ENCODE results near the gene OTUD3.

DNA sequence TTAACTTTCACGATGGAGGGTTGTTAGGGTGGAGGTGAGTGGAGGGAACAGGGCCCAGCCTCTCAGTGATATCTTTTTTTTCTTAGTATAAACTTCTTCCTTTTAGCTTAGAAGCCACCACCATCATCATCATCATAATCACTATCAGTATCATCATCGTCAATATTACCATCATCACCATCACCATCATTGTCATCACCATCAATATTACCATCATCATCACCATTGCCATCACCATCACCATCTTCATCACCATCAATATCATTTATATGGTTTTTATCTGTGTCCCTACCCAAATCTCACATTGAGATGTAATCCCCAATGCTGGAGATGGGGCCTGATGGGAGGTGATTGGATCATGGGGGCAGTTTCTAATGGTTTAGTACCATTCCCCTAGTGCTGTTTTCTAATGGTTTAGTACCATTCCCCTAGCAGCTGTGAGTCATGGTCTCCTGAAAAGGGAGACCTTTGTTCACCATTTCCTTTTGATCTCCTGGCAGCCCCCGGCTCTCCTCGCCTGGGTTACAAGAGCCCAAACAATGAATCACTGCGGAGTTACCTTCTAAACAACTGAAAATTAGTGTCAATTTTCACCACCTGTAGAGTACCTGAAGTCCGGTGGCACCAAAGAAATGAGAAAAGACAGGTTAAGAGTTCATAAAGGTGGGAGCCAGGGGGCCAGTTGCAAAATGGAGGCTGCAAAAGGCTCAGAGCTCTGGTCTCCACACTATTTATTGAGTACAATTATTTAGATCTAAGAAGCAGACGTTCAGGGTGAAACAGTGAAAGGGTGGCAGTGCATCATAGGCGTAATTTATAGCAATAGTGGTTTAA is 44.3 kb downstream of the OTUD3 start:
- no peak for TF ChIP-seq CTCF (IDR thresholded peaks at IDR 0.05)
- TF ChIP-seq POLR2A (IDR thresholded peaks at IDR 0.05): no peak
